HepG2 (cell line): ENCODE measurements around the gene SRCAP. TPM values are rescaled to one million over a fixed set of nuclear protein-coding genes. Genes with fewer than 3 reads are reported as not detected.
A peak's percentile ranks its signal among the peaks of the same experiment; 100 is the strongest.

Experiments used
- CBX1 ChIP-seq: IDR thresholded peaks from one replicate; pipeline ENCODE4 v1.6.1; 2016; ENCODE audit warnings: antibody characterized with exemption, low read depth
- CTCF ChIP-seq: sonication (generic); formaldehyde crosslinking; IDR thresholded peaks from 2 replicates; pipeline ENCODE4 v1.5.0; 2020; ENCODE audit warnings: mild to moderate bottlenecking, missing genetic modification reagents, moderate library complexity
- HMG20B ChIP-seq: conservative IDR thresholded peaks from 2 replicates; pipeline ENCODE4 v1.6.1; 2016; ENCODE audit warnings: missing genetic modification reagents, missing compliant biosample characterization
- LCORL ChIP-seq, 2 experiments: fragments of 450-650 bp in 1 of 2; sonication (generic) in 1 of 2; formaldehyde crosslinking in 1 of 2; IDR thresholded peaks; 2 replicates each; pipeline versions ENCODE4 v1.5.0 to v1.6.1; 2017 to 2020; ENCODE audit warnings: antibody characterized with exemption in 1 of 2, missing genetic modification reagents in 1 of 2
- MEIS2 ChIP-seq: sonication (generic); formaldehyde crosslinking; IDR thresholded peaks from 2 replicates; pipeline ENCODE4 v1.9.0; 2021; ENCODE audit warnings: mild to moderate bottlenecking, missing genetic modification reagents
- RXRB ChIP-seq: IDR thresholded peaks from 2 replicates; pipeline ENCODE4 v1.6.1; 2016; ENCODE audit warnings: borderline replicate concordance, missing genetic modification reagents, missing compliant biosample characterization
- SKI ChIP-seq: fragments of 450-650 bp; IDR thresholded peaks from one replicate; pipeline ENCODE4 v1.6.1; 2018; ENCODE audit warnings: mild to moderate bottlenecking; ENCODE audit not compliant: partially characterized antibody
- ZBTB25 ChIP-seq: IDR thresholded peaks from 2 replicates; pipeline ENCODE4 v1.6.1; 2018; ENCODE audit warnings: missing genetic modification reagents
- polyA plus RNA-seq, 8 experiments: library from polyadenylated mRNA; depleted of rRNA in 3 of 8; stranded (reverse) in 7 of 8; unstranded in 1 of 8; fragments of >200 nt; fragmentation: Illumina TruSeq in 4 of 8; extraction: Trizol in 4 of 8; gene quantifications; 2 replicates each; pipeline versions ENCODE4 v1.2.1 to v1.2.3, GENCODE V29; 2011 to 2016; ENCODE audit warnings: low read depth in 4 of 8, missing spikeins in 1 of 8, mixed read lengths in 1 of 8; ENCODE audit not compliant: insufficient read depth in 1 of 8
- total RNA-seq, 5 experiments: library from RNA; depleted of rRNA; stranded (reverse); fragments of >200 nt; fragmentation: Illumina TruSeq; extraction: Trizol; gene quantifications; 2 replicates each; pipeline ENCODE4 v1.2.3, GENCODE V29; 2016; ENCODE audit warnings: low read depth in 1 of 5

SRCAP gene
- total and polyA plus RNA-seq, 2 of the 13 experiments (the other 11 are each of a cell fraction or from before 2014, with no cell fraction given) = 4.9 to 9.0 TPM

- peak; percentile 88; the same call in 1 of the 2 replicates for TF ChIP-seq ZBTB25 (CRISPR knock-in tag)
- peak; percentile 43 for TF ChIP-seq CTCF (CRISPR knock-in tag)
- no peak for TF ChIP-seq LCORL (IDR thresholded peaks at IDR 0.05)
- TF ChIP-seq LCORL (CRISPR knock-in tag; IDR thresholded peaks at IDR 0.05) = peak; percentile 95
- peak; percentile 61 for TF ChIP-seq RXRB (CRISPR knock-in tag)
- TF ChIP-seq MEIS2 (CRISPR knock-in tag) = peak; percentile 48; the same call in 1 of the 2 replicates
- TF ChIP-seq SKI = peak; percentile 17
- peak; percentile 31 for TF ChIP-seq HMG20B (CRISPR knock-in tag)
- TF ChIP-seq CBX1 = peak; percentile 80
- TF ChIP-seq, all 625 proteins: peak for 317
These were observed 88.1 kb downstream of the SRCAP start, which contains the start of gene ZNF629 (continued) for GRCh38 chr16:30786936-30787612.
